AG09309 (cell line): ENCODE measurements around the gene OOSP1.

Experiments used
- DNase-seq: peaks from one replicate; pipeline ENCODE4 v3.0.0-alpha.2; 2010; ENCODE audit warnings: low read depth
- H3K4me3 ChIP-seq: 2 replicates; pipeline ENCODE4 v1.5.1; 2011; ENCODE audit warnings: mild to moderate bottlenecking, low read depth, low read length, moderate library complexity; ENCODE audit not compliant: control insufficient read depth
- CTCF ChIP-seq: IDR thresholded peaks from 2 replicates; pipeline ENCODE4 v1.5.1; 2011; ENCODE audit warnings: mild to moderate bottlenecking, low read depth, low read length, inconsistent platforms; ENCODE audit not compliant: insufficient read depth, control insufficient read depth; ENCODE audit errors: missing control alignments

The OOSP1 gene

GRCh38 chr11:59954219-59954847 lies 16.1 kb downstream of the OOSP1 start:
- DNase-seq: no peak
- H3K4me3 ChIP-seq: no peak overlapping the region
- no peak for TF ChIP-seq CTCF

DNA sequence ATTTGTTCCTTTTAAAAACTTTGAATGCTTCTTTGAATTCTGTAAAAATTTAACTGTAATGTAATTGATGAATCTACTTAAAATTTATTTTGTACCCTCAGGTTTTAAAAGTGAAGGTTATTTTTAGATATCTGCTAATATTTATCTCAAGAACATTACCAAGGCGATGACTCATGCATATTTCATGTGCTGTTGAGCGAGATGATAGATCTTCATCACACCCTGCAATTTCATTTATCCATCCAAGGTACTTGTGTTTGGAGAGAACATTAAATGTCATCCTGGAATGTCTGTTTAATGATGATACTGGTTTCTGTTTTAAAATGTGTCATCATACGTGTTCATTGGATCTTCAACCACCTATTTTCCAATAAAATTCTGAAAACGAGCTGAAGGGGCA lies 18.9 kb downstream of the OOSP1 start:
- TF ChIP-seq CTCF: no peak
- DNase-seq: no peak
- H3K4me3 ChIP-seq: no peak overlapping the region

- H3K4me3 ChIP-seq: no peak overlapping the region
- no peak for DNase-seq
- TF ChIP-seq CTCF: no peak
These were observed 22.5 kb downstream of the OOSP1 start for GRCh38 chr11:59960502-59961381.

GRCh38 chr11:59962107-59962482 lies 23.9 kb downstream of the OOSP1 start:
- H3K4me3 ChIP-seq: no peak overlapping the region
- no peak for DNase-seq
- TF ChIP-seq CTCF: no peak

- TF ChIP-seq CTCF: no peak
- H3K4me3 ChIP-seq: no peak within 1 kb of the TSS
- no peak for DNase-seq
These were observed 25.5 kb downstream of the OOSP1 start, which contains the start of gene OOSP4A for GRCh38 chr11:59963733-59964132. Gene OOSP4A, plus strand, starts transcription at chr11:59964033. Its CDS starts 0 bp downstream, at chr11:59964033.

GRCh38 chr11:59965424-59965823 lies 27.2 kb downstream of the OOSP1 start:
- DNase-seq: no peak
- no peak overlapping the region for H3K4me3 ChIP-seq
- no peak for TF ChIP-seq CTCF

DNA sequence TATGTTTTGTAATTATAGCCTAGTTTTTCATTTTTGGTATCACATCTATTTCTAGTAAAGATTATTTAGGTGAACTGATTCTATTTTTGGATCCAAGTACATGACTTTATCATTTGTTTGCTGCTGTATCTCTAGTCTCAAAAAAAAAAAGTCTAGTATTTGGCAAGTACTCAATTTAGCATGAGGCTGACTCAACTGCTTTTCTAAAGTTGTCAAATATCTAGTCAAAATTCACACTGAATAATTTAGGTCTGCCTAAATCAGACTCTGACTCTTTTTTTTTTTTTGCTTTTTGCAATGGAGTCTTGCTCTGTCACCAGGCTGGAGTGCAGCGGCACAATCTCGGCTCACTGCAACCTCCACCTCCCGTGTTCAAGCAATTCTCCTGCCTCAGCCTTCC lies 28.0 kb downstream of the OOSP1 start:
- no peak overlapping the region for H3K4me3 ChIP-seq
- no peak for DNase-seq
- TF ChIP-seq CTCF: no peak
